Gastroesophageal sphincter (tissue), 3 donors: ENCODE data around the gene CLIP1.
"Not testable (repeated sequence)": the region's sequence is repeated elsewhere in the genome, so short reads cannot be mapped to it uniquely, and the experiment has no call there.

Experiments used
- EP300 ChIP-seq: sonication (generic); formaldehyde crosslinking; IDR thresholded peaks from one replicate; pipeline ENCODE4 v1.6.1; 2017; ENCODE audit warnings: antibody characterized with exemption, mild to moderate bottlenecking
- POLR2A ChIP-seq, 2 donors: fragments of 450-650 bp; IDR thresholded peaks; one replicate each; pipeline ENCODE4 v1.6.1; 2017; ENCODE audit warnings: antibody characterized with exemption in 2 of 2, mild to moderate bottlenecking in 2 of 2, moderate library complexity in 1 of 2
- POLR2AphosphoS5 ChIP-seq: sonication (generic); formaldehyde crosslinking; IDR thresholded peaks from one replicate; pipeline ENCODE4 v1.6.1; 2017; ENCODE audit warnings: antibody characterized with exemption
- TF ChIP-seq, protein P1 (sequence below), 4 experiments: fragments of 200-600 bp in 2 of 4; fragments of 450-650 bp in 2 of 4; sonication (generic) in 1 of 4; IDR thresholded peaks; one replicate each; pipeline ENCODE4 v1.5.1; 2017 to 2019; ENCODE audit warnings: antibody characterized with exemption in 4 of 4, mild to moderate bottlenecking in 2 of 4, moderate library complexity in 2 of 4

DNA sequence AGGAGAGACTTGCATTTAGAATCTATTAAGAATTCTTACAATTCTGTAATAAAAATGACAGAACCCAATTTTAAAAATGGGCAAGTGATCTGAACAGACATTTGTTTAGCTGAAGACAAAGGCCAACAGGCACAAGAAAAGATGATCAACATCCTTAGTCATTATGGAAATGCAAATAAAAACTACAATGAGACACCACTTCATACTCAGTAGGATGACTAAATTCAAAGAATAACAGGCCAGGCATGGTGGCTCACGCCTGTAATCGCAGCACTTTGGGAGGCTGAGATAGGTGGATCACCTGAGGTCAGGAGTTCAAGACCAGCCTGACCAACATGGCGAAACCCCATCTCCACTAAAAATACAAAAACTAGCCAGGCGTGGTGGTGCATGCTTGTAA is 164.0 kb downstream of the CLIP1 start:
- TF ChIP-seq POLR2AphosphoS5; POLR2A (IDR thresholded peaks at IDR 0.05); EP300: not testable (repeated sequence)
- TF ChIP-seq, protein P1, sequence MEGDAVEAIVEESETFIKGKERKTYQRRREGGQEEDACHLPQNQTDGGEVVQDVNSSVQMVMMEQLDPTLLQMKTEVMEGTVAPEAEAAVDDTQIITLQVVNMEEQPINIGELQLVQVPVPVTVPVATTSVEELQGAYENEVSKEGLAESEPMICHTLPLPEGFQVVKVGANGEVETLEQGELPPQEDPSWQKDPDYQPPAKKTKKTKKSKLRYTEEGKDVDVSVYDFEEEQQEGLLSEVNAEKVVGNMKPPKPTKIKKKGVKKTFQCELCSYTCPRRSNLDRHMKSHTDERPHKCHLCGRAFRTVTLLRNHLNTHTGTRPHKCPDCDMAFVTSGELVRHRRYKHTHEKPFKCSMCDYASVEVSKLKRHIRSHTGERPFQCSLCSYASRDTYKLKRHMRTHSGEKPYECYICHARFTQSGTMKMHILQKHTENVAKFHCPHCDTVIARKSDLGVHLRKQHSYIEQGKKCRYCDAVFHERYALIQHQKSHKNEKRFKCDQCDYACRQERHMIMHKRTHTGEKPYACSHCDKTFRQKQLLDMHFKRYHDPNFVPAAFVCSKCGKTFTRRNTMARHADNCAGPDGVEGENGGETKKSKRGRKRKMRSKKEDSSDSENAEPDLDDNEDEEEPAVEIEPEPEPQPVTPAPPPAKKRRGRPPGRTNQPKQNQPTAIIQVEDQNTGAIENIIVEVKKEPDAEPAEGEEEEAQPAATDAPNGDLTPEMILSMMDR (IDR thresholded peaks at IDR 0.05): not testable (repeated sequence)
